Hepatocyte (in vitro differentiated cells): ENCODE measurements around the gene FOXO1.

ENCODE experiments used
- EZH2 ChIP-seq: fragments of 200-600 bp; sonication (generic); IDR thresholded peaks from 2 replicates; pipeline ENCODE4 v1.6.1; 2016; ENCODE audit warnings: antibody characterized with exemption, mild to moderate bottlenecking, borderline replicate concordance
- EZH2phosphoT487 ChIP-seq: fragments of 200-600 bp; sonication (generic); IDR thresholded peaks from one replicate; pipeline ENCODE4 v1.6.1; 2018; ENCODE audit warnings: antibody characterized with exemption, mild to moderate bottlenecking, low read depth, moderate library complexity; ENCODE audit not compliant: unreplicated experiment, severe bottlenecking
- TF ChIP-seq, protein P1 (sequence below): fragments of 200-600 bp; sonication (generic); IDR thresholded peaks from 2 replicates; pipeline ENCODE4 v1.5.1; 2016; ENCODE audit warnings: antibody characterized with exemption, mild to moderate bottlenecking; ENCODE audit not compliant: poor library complexity

DNA sequence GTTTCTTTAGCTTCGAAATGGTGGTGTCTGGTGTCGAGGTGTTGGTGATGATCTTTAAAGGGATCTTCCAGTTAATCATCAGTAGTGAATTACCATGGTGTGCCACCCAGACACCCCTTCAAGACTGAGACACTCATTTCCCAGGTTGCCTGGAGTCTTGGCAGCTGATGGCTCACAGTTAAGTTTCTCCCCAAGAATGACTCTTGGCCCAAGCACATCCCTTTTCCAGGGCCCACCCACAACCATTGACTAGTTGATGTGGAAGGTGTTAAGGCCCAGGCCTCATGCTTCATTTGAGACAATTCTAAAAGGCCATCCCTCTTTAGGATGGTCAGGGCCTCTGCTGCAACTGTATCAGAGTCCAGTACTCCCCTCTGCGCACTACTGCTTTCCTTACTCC is 145.5 kb downstream of the FOXO1 start:
- TF ChIP-seq EZH2phosphoT487 (no peak), EZH2 (no peak)
- TF ChIP-seq, protein P1, sequence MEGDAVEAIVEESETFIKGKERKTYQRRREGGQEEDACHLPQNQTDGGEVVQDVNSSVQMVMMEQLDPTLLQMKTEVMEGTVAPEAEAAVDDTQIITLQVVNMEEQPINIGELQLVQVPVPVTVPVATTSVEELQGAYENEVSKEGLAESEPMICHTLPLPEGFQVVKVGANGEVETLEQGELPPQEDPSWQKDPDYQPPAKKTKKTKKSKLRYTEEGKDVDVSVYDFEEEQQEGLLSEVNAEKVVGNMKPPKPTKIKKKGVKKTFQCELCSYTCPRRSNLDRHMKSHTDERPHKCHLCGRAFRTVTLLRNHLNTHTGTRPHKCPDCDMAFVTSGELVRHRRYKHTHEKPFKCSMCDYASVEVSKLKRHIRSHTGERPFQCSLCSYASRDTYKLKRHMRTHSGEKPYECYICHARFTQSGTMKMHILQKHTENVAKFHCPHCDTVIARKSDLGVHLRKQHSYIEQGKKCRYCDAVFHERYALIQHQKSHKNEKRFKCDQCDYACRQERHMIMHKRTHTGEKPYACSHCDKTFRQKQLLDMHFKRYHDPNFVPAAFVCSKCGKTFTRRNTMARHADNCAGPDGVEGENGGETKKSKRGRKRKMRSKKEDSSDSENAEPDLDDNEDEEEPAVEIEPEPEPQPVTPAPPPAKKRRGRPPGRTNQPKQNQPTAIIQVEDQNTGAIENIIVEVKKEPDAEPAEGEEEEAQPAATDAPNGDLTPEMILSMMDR, result no peak
